Measurements from ENCODE around the gene DNAH17.

Gene DNAH17

DNA sequence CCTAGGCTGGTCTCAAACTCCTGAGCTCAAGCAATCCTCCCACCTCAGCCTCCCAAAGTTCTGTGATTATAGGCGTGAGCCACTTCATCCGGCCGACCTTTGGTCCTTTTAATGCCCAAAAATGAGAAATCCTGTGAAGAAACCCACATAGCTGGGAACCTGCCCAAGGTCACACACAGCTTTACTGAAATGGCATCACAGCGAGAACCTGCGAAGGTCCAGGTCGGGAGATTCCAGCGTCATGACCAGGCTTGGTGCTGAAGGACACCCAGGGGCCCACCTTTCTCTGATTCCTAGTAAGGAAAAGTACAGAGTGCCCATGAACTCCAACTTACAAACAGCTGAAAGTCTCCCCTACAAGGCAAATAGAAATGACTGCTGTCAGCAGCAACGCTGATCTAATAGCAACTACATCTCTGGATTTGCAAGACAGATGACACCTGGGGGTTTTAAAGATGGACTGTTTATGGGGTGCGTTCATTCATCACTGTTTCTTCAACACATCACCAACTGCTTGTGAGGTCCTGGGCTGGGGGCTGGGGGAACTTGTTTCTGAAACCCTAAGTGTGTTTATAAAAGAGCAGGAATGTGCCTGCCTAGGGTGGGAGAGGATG lies 24.5 kb upstream of the DNAH17 start:
- no peak for DNase-seq

GRCh38 chr17:78600181-78600721 lies 23.1 kb upstream of the DNAH17 start:
- DNase-seq: no peak

DNA sequence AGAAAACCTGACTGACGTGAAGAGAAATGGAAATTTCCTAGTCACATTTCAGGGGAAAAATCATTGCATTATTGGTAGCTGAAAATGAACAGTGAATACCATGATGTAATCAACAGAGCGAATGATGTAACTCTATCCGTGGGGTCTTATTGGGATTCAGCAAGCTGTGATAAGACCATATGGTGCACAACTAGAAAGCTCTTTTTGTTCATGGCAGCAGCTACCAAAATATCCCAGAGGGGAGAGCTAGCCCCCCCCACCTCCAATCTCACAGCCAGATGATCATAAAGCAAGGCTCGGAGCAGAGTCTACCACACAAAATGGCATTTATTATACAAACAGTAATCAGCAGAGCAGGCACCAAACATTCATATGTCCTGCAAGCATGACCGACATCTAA lies 22.2 kb upstream of the DNAH17 start:
- no peak for DNase-seq

- no peak for DNase-seq
These were observed 20.8 kb upstream of the DNAH17 start for GRCh38 chr17:78598013-78598471.

GRCh38 chr17:78596871-78597764 lies 19.9 kb upstream of the DNAH17 start:
- DNase-seq: no peak

- DNase-seq: no peak
These were observed 18.1 kb upstream of the DNAH17 start for GRCh38 chr17:78595135-78595810.

GRCh38 chr17:78592991-78593329 lies 15.8 kb upstream of the DNAH17 start:
- DNase-seq: no peak

DNA sequence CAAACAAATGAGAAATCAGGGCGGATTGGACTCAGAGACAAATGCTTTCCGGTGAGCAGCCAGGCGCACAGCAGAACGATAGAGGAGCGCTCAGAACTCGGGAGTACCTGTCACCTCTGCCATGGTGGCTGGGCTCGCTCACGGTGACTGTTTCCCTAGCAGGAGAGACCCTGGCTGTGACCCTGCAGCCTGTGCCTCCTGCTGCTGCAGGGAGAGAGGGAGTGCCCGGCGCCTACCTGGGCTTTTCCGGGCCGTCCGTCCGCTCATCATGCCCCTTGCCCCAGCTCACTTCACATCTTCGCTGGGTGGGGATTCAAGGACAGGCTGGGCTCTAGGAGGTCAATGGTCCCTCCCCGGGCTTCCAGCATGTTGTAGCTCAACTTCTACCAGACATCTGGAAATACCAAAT lies 14.1 kb upstream of the DNAH17 start:
- no peak for DNase-seq

DNA sequence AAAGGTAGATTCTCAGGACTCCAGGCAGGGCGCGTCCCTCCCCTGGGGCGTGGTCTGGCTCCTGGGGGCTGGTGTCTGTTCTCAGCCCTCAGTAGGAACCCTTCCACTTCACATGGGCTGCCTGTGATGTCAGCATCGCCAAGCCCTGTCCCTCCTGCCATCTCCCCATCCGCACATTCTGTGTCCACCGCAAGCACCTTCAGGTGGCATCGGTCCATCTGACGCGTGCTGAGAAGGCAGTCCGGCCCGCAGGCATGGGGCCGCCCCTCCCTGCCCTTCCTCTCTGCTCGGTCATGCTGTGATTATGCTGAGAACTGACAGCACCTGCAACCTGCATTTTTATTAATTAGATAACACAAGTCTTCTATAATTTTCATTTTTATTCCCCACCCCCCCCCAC lies 12.7 kb upstream of the DNAH17 start:
- no peak for DNase-seq

DNA sequence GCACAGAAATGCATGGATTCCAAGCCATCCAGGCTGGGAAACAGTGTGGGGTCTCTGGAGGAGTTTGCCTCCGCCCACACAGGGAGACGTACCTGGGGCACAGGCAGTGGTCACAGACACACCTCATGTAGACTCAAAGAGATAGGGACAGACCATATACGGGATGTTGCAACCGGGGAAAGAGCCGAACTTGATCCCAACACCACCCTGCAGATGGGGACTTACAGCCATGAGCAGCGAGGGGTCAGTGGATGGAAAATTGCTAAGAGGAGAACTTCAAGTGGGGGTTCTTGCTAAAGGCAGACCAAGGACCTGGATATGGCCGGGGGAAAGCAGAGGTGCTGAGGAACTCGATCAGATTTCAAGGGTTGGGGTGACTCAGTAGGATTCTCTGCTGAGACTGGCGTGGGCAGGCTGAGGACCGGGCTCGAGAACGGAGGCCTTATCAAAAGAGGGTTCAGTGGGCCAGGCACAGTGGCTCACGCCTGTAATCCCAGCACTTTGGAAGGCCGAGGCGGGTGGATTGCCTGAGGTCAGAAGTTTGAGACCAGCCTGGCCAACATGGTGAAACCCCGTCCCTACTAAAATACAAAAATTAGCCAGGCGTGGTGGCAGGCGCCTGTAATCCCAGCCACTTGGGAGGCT lies 12.0 kb upstream of the DNAH17 start:
- no peak for DNase-seq

DNA sequence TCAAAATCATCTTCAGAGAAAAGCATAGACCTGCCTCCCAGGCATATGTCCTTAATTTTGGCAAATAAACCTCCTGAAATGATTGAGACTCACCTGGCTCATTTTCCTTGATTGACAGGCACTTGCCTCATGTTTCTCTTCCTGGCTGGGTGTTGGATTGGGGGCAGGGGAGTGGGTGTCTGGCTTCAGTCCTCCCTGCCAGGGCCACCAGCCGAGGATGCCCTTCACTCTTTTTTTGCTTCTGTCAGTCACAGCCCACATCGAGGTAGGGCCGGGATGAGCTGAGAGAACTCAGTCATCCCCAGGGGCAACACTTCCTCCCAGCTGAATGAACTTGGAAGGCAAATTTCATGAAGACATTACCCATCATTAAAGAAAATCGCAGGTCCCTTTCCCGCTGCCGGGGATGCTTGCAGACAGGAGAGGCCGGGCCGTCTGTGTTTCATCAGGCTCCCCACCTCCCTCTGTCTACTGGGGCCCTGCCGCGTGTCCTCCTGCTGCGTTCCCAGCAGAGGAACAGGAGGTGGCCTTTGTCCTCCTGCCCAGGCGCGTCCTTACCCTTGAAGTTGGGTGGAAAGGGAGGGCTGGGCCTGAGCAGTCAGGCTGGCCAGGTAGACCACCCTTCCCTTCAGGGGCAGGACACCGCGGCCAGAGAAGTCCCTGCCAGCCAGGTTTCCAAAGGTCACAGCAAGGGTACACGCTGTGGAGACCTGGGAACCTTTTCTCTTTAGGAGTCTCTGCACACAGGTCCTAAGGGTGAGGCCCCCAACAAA lies 11.2 kb upstream of the DNAH17 start:
- no peak for DNase-seq

- DNase-seq: no peak
These were observed 7.9 kb upstream of the DNAH17 start for GRCh38 chr17:78585006-78585630.

GRCh38 chr17:78583091-78583490 lies 5.9 kb upstream of the DNAH17 start:
- DNase-seq: no peak

DNA sequence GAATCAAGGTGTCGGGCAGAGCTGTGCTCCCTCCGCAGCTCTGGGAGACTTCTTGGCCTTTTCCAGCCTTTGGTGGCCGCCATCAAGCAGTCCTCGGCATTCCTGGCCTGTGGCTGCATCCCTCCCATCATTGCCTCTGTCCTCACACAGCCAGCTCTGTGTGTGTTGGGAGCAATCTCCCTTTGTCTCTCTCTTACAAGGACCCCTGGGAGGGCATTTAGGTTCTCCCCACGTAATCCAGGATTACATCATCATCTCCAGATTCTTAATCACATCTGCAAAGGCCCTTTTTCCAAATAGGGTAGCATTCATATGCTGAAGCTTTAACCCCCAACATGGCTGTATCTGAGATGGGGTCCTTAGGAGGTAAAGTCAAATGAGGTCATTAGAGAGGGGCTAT lies 4.1 kb upstream of the DNAH17 start:
- DNase-seq: no peak

DNA sequence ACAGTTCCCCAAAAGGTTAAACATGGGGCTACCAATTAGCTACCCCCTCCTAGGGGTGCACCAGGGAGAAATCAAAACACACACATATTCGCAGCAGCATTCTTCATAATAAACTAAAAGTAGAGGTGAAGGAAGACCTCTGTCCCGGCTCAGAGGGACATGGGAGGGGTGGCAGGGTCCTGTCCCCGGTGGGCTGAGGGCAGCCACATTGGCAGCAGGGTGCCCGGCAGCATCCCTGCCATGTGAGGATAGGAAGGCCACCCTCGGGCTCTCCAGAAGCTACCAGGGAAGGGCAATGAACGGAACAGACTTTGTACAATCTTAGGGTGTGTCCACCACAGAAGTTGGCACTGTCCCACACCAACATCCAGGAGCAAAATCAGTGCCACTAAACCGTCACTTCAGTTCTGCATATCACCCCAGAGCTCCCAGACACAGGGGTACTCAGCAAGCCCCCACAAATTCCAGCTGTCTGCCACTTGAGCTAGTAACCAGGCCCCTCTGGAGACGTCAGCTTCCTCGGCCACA lies 3.1 kb upstream of the DNAH17 start:
- no peak for DNase-seq

- DNase-seq: no peak
These were observed 645 bp downstream of the DNAH17 start for GRCh38 chr17:78576389-78577112.

- no peak for DNase-seq
These were observed 1.3 kb downstream of the DNAH17 start for GRCh38 chr17:78575899-78576298.

GRCh38 chr17:78575340-78575739 lies 1.9 kb downstream of the DNAH17 start:
- no peak for DNase-seq

DNA sequence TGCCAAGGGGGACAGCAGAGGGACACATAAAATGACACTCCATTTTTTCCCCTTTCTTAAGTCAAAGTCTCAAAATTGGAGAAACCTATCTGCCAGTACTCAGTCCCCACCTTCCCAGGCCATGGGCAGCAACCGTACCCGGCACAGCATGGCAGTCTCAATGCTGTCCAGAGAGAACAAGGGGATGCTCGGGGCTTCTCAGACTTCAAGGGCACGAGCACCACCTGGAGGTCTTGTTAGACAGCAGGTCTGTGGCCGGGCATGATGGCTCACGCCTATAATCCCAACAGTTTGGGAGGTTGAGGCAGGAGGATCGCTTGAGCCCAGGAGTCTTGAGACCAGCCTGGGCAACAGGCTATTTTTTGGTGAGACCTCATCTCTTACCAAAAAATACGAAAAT lies 3.2 kb downstream of the DNAH17 start:
- DNase-seq: no peak

DNA sequence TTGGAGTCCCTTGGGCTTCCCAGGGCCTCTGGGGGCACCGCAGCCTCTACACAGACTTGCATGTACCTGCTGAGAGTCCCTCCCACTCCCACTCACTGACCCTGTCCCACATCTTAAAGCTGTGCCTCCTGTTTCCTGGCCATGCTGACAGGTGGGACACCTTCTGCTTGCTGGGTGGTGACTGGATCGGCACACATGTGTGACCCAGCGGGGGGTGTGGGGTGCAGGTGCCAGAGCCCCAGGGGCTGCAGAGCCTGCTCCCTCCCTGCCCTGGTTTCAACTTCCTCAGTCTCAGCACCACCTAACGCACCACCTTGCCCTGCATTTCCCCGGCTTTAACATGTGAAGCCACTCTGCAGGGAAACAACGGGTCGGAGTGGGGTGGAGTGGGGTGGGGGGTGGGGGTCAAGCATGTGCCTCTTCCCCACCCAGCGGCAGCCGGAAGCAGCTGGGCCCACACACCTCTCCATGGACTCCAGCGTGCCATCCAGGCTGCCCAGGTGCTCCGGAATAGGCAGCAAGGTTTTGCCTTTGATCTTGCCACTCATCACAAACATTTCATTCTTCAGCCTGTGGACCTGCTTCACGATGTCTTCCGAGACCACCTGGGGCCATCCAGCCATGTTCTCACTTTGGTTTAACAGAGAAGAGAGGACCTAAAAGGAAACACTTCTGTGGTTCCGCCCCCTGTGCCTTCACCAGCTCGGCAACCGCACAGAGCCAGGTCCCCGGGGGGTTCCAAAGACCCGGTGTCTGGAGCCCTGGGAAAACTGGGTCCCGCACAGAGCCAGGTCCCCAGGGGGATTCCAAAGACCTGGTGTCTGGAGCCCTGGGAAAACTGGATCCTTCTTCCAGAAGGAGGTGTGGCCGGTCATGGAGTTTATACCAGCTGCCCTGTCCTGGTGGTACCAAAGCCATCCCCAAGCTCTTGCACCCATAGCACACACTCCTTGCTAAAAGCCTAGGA lies 4.7 kb downstream of the DNAH17 start:
- no peak for DNase-seq

Measured in stimulated activated CD4-positive, alpha-beta T cell treated with anti-CD3 and anti-CD28 coated beads, Interleukin-4, amount 100 ng/mL, for 4 hours (primary cell).